SK-N-SH treated with all-trans-retinoic acid at 6 μM for 48 hours (cell line): Measurements from ENCODE around the gene DSEL.

ENCODE experiments used
- ATAC-seq: fragments of 200-7000 bp; cut with Tn5 transposase; 3 replicates; pipeline ENCODE4 v1.9.1; 2020; ENCODE audit warnings: mild to moderate bottlenecking, moderate library complexity
- ARNTL ChIP-seq: fragments of 450-650 bp; formaldehyde crosslinking; IDR thresholded peaks from 2 replicates; pipeline ENCODE4 v1.5.0; 2020; ENCODE audit warnings: low read depth, mild to moderate bottlenecking, moderate library complexity, borderline replicate concordance
- BACH2 ChIP-seq: fragments of 250-450 bp; sonication (Bioruptor Pico); IDR thresholded peaks from 2 replicates; pipeline ENCODE4 v1.9.0; 2021; ENCODE audit warnings: mild to moderate bottlenecking, borderline replicate concordance
- ESRRG ChIP-seq: fragments of 250-450 bp; sonication (Bioruptor Pico); IDR thresholded peaks from 2 replicates; pipeline ENCODE4 v1.6.1; 2021; ENCODE audit warnings: mild to moderate bottlenecking
- GLIS3 ChIP-seq: fragments of 250-450 bp; sonication (Bioruptor Pico); IDR thresholded peaks from 2 replicates; pipeline ENCODE4 v1.5.0; 2020; ENCODE audit warnings: mild to moderate bottlenecking, moderate library complexity
- ISL1 ChIP-seq: fragments of 250-450 bp; sonication (Bioruptor Pico); IDR thresholded peaks from 2 replicates; pipeline ENCODE4 v2.1.2; 2022; ENCODE audit warnings: mild to moderate bottlenecking, moderate library complexity
- OSR1 ChIP-seq: fragments of 250-450 bp; sonication (Bioruptor Pico); IDR thresholded peaks from 2 replicates; pipeline ENCODE4 v1.8.0; 2022; ENCODE audit warnings: moderate library complexity, mild to moderate bottlenecking, inconsistent platforms
- PATZ1 ChIP-seq: fragments of 250-450 bp; sonication (Bioruptor Pico); IDR thresholded peaks from 2 replicates; pipeline ENCODE4 v1.8.0; 2020; ENCODE audit warnings: mild to moderate bottlenecking, moderate library complexity, borderline replicate concordance
- PPARA ChIP-seq: fragments of 250-450 bp; sonication (Bioruptor Pico); IDR thresholded peaks from 2 replicates; pipeline ENCODE4 v1.5.0; 2020; ENCODE audit warnings: mild to moderate bottlenecking, borderline replicate concordance
- RARB ChIP-seq: fragments of 250-450 bp; sonication (Bioruptor Pico); IDR thresholded peaks from 2 replicates; pipeline ENCODE4 v1.8.0; 2021; ENCODE audit warnings: mild to moderate bottlenecking, moderate library complexity
- SNAI2 ChIP-seq: fragments of 250-450 bp; sonication (Bioruptor Pico); IDR thresholded peaks from 2 replicates; pipeline ENCODE4 v1.5.0; 2020; ENCODE audit warnings: mild to moderate bottlenecking, moderate library complexity
- TCF4 ChIP-seq: fragments of 250-450 bp; sonication (Bioruptor Pico); IDR thresholded peaks from 2 replicates; pipeline ENCODE4 v1.8.0; 2021; ENCODE audit warnings: mild to moderate bottlenecking, moderate library complexity, borderline replicate concordance
- TOX ChIP-seq: fragments of 250-450 bp; sonication (Bioruptor Pico); IDR thresholded peaks from 2 replicates; pipeline ENCODE4 v1.8.0; 2021; ENCODE audit warnings: mild to moderate bottlenecking, moderate library complexity, borderline replicate concordance
- ZC3H10 ChIP-seq: fragments of 250-450 bp; sonication (Bioruptor Pico); IDR thresholded peaks from 2 replicates; pipeline ENCODE4 v1.5.1; 2021; ENCODE audit warnings: mild to moderate bottlenecking, moderate library complexity
- ZFP3 ChIP-seq: fragments of 250-450 bp; sonication (Bioruptor Pico); IDR thresholded peaks from 2 replicates; pipeline ENCODE4 v1.5.0; 2020; ENCODE audit warnings: mild to moderate bottlenecking, moderate library complexity
- ZNF565 ChIP-seq: fragments of 450-650 bp; formaldehyde crosslinking; conservative IDR thresholded peaks from 2 replicates; pipeline ENCODE4 v1.5.0; 2020; ENCODE audit warnings: low read depth, mild to moderate bottlenecking, moderate library complexity
- ZNF70 ChIP-seq: fragments of 450-650 bp; formaldehyde crosslinking; IDR thresholded peaks from 2 replicates; pipeline ENCODE4 v1.5.0; 2020; ENCODE audit warnings: mild to moderate bottlenecking, moderate library complexity
- TF ChIP-seq, protein P1 (sequence below): fragments of 250-450 bp; sonication (Bioruptor Pico); IDR thresholded peaks from 2 replicates; pipeline ENCODE4 v1.5.1; 2021; ENCODE audit warnings: mild to moderate bottlenecking, moderate library complexity
- TF ChIP-seq, protein P2 (sequence below): fragments of 250-450 bp; sonication (Bioruptor Pico); IDR thresholded peaks from 2 replicates; pipeline ENCODE4 v1.5.1; 2020; ENCODE audit warnings: low read depth, mild to moderate bottlenecking, moderate library complexity
- TF ChIP-seq, protein P3 (sequence below): fragments of 250-450 bp; sonication (Bioruptor Pico); IDR thresholded peaks from 2 replicates; pipeline ENCODE4 v1.8.0; 2021; ENCODE audit warnings: low read depth, mild to moderate bottlenecking, moderate library complexity, borderline replicate concordance

The DSEL gene

GRCh38 chr18:67518566-67518965 lies 2.0 kb upstream of the DSEL start:
- ATAC-seq: no peak

GRCh38 chr18:67517444-67517765 lies 885 bp upstream of the DSEL start:
- no peak for ATAC-seq
- TF ChIP-seq OSR1 (no peak), TOX (CRISPR knock-in tag) (no peak), ZNF565 (CRISPR knock-in tag) (no peak), SNAI2 (CRISPR knock-in tag) (no peak), BACH2 (CRISPR knock-in tag) (no peak), ZNF70 (CRISPR knock-in tag) (no peak)
- TF ChIP-seq, protein P1, sequence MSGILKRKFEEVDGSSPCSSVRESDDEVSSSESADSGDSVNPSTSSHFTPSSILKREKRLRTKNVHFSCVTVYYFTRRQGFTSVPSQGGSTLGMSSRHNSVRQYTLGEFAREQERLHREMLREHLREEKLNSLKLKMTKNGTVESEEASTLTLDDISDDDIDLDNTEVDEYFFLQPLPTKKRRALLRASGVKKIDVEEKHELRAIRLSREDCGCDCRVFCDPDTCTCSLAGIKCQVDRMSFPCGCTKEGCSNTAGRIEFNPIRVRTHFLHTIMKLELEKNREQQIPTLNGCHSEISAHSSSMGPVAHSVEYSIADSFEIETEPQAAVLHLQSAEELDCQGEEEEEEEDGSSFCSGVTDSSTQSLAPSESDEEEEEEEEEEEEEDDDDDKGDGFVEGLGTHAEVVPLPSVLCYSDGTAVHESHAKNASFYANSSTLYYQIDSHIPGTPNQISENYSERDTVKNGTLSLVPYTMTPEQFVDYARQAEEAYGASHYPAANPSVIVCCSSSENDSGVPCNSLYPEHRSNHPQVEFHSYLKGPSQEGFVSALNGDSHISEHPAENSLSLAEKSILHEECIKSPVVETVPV: no peak

More at GRCh38 chr18:67518566-67518965, 2.0 kb upstream of the DSEL start:
- no peak for TF ChIP-seq OSR1
- no peak for TF ChIP-seq TOX (CRISPR knock-in tag)
- TF ChIP-seq PPARA (CRISPR knock-in tag): no peak
- no peak for TF ChIP-seq ISL1 (CRISPR knock-in tag)
- TF ChIP-seq ZFP3 (CRISPR knock-in tag): no peak
- no peak for TF ChIP-seq GLIS3 (CRISPR knock-in tag)
- TF ChIP-seq, protein P2, sequence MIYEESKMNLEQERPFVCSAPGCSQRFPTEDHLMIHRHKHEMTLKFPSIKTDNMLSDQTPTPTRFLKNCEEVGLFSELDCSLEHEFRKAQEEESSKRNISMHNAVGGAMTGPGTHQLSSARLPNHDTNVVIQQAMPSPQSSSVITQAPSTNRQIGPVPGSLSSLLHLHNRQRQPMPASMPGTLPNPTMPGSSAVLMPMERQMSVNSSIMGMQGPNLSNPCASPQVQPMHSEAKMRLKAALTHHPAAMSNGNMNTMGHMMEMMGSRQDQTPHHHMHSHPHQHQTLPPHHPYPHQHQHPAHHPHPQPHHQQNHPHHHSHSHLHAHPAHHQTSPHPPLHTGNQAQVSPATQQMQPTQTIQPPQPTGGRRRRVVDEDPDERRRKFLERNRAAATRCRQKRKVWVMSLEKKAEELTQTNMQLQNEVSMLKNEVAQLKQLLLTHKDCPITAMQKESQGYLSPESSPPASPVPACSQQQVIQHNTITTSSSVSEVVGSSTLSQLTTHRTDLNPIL: no peak
- no peak for TF ChIP-seq ZC3H10 (CRISPR knock-in tag)
- TF ChIP-seq RARB: no peak
- no peak for TF ChIP-seq ZNF565 (CRISPR knock-in tag)
- TF ChIP-seq, protein P3, sequence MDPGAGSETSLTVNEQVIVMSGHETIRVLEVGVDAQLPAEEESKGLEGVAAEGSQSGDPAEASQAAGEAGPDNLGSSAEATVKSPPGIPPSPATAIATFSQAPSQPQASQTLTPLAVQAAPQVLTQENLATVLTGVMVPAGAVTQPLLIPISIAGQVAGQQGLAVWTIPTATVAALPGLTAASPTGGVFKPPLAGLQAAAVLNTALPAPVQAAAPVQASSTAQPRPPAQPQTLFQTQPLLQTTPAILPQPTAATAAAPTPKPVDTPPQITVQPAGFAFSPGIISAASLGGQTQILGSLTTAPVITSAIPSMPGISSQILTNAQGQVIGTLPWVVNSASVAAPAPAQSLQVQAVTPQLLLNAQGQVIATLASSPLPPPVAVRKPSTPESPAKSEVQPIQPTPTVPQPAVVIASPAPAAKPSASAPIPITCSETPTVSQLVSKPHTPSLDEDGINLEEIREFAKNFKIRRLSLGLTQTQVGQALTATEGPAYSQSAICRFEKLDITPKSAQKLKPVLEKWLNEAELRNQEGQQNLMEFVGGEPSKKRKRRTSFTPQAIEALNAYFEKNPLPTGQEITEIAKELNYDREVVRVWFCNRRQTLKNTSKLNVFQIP (CRISPR knock-in tag): no peak
- no peak for TF ChIP-seq BACH2 (CRISPR knock-in tag)

- TF ChIP-seq ZFP3 (CRISPR knock-in tag) (0 out of 2 replicates have a peak, but pooled peaks have one; percentile 37), ZNF70 (CRISPR knock-in tag) (no peak), TOX (CRISPR knock-in tag) (no peak)
- peak; percentile 79 for ATAC-seq
Measured at GRCh38 chr18:67515942-67516538, 480 bp downstream of the DSEL start.

- ATAC-seq: no peak
- TF ChIP-seq TOX (CRISPR knock-in tag) (no peak), ESRRG (CRISPR knock-in tag) (no peak), PATZ1 (CRISPR knock-in tag) (no peak), GLIS3 (CRISPR knock-in tag) (no peak)
Measured at GRCh38 chr18:67514901-67515540, 1.5 kb downstream of the DSEL start.

DNA sequence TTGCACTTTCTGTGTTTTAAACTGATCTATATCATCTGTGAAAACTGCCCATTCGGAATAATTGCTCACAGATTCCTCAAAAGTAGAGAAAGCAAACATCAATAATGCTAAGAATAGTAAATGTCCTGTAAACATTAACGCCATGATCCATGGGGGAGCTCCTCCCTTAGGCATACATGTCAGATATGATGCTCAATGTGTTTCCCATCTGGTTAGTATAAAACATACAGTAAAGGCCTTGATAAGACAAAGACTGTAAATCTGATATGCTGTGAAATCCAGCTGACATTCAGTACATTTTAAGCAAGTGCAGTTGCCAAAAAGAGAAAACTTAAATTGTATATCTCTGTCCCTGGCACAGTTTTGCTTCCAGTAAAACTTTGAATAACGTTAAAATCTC lies 2.1 kb downstream of the DSEL start:
- TF ChIP-seq TCF4 (peak; percentile 30; the same call in 1 of the 2 replicates), ARNTL (CRISPR knock-in tag) (no peak), TOX (CRISPR knock-in tag) (no peak)
- ATAC-seq: no peak
